Measurements from ENCODE around the gene RMRP.
A peak's percentile ranks its signal among the peaks of the same experiment; 100 is the strongest.

The RMRP gene

DNA sequence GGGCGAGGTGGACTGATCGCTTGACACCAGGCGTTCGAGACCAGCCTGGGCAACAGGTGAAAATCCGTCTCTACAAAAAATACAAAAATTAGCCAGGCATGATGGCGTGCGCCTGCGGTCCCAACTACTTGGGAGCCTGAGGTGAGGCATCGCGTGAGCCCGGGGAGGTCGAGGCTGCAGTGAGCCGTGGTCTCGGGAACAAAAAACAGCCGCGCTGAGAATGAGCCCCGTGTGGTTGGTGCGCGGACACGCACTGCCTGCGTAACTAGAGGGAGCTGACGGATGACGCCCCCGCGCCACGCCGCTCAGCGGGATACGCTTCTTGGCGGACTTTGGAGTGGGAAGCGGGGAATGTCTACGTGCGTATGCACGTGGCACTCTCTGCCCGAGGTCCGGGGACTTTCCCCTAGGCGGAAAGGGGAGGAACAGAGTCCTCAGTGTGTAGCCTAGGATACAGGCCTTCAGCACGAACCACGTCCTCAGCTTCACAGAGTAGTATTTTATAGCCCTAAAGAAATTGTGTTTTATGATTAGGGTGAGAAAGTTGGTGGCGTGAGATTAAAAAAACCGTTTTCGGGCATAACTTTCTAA, at the start of gene RMRP:
Gene RMRP, minus strand, starts transcription at position 474 of the 591 bp plus-strand sequence.
- DNase-seq = peak; percentile 92 to 97

DNA sequence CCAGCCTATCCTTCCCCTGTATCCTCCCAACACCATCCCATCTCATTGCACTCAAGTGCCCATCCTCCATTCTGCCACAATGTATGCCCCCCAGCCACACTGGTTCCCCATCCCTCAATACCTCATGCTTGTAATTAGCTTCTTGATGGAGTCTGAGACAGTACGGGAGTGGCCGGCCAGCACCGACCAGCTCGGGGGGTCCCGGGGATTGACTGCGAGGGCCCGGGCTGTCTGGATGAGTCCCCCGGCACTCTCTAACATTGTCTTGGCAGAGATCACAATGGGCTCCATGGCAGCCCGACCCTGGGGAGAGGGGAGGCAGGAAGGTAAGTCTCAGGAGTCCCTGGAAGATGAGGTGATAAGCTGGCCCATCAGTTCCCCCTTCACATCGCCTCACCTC, 49.1 kb upstream of the RMRP start:
- no peak for DNase-seq

DNA sequence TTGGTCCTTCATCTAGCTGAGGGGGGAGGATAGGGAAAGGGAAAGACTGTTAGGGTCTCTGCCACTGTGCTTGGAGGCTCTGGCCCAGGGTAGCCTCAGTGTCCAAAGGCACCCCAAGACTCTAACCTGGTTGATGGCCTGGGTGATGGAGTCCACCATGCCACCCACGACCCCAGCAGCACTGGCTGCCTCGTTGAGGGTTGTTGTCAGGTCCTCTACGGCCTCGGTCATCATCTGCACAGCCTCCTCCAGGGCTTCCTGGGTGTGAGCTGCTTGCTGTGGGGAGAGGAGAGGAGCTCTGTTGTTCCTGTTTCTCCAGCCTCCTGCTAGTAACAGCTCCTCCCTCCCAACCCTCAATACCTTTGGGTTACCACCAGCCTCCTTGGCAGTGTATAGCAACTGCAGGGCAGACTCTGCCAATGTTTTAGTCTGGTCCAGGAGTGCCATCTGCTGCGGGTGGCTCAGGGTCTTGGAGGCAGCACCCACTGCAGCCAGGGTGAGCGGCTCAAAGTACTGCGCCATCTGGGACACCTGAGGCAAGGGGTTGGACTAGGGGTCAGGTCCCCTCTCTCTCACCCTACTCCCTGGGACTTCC, 48.1 kb upstream of the RMRP start:
- no peak for DNase-seq

DNA sequence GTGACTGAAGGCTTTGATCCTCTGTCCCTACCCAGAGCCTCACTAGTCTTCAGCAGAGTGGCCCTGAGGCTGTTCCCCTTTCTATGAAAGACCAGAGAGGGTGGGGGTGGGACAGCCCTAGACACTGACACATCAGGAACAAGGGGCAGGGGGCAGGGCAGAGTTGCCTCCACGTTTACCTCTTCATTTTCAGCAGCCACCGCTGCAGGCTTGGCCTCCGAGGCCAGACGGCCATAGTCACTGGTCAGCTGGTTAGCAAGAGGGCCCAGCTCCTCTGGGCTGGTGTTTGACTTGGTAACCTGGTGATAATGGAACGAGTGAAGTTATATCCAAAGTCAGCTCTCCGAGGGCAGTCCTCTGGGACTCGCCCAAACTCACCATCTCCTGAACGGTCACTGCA, 47.6 kb upstream of the RMRP start:
- no peak for DNase-seq

DNA sequence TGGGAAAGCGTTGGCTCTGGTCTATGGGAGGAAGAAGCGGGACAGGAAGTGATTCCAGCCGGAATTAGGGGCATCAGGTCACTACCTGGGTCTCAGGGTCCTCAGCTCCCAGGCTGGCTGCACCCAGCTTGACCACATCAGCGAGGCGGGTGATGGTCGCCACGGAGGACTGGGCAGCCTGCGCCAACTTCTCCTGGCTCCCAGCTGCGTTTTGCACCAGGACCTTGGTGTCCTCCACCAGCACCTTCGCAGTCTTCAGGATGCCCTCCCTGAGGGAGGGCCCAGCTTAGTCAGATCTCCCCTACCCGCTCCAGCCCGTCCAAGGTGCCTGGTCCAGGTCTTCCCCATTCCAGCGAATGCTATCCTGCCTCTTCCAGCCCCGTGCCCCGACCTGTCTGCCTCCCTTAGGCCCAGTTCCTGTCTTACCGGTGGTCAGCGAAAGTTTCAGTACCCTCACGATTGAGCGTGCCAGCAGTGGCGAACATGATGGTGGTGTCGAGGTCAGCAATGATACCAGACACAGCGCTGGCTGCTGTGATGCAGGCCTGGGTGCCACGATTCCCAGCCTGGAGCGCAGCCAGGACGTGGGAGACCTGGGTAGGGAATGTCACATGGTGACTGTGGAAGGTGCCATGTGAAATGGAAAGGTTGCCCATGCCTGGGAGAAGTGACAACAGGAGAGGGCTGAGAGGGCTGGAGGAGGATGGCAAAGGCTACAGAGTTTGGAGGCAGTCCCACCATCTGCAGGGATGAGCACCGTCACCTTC, 46.3 kb upstream of the RMRP start:
- DNase-seq = no peak

DNA sequence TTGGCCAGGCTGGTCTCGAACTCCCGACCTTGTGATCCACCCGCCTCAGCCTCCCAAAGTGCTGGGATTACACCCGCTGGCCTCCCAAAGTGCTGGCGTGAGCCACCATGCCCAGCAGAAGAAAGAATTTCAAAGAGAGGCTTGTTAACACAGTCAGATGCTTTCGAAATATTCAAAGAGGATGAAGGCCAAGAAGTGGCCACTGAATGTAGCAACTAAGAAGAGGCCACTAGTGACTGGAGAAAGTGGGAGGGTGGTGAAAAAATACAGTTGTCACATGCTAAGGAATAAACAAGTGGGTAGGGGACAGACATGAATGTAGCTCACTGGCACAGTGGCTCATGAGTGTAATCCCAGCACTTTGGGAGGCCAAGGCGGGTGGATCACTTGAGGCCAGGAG, 44.9 kb upstream of the RMRP start:
- DNase-seq = no peak

DNA sequence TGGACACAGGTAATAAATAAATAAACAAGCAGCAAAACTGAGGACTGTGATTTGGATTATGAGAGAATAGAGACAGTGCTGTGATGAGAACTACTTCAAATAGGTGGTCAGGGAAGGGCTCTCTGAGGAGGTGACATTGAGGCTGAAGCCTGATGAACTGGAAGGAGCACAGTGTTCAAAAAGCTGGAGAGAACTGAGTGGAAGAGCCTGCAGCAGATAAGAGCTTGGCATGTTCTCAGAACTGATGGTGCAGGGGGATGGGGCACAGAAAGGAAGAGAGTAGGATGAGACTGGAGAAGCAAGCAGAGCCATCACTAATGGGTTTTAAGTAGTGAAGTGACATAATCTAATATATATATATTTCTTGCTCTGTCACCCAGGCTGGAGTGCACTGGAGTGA, 43.1 kb upstream of the RMRP start:
- DNase-seq = no peak

DNA sequence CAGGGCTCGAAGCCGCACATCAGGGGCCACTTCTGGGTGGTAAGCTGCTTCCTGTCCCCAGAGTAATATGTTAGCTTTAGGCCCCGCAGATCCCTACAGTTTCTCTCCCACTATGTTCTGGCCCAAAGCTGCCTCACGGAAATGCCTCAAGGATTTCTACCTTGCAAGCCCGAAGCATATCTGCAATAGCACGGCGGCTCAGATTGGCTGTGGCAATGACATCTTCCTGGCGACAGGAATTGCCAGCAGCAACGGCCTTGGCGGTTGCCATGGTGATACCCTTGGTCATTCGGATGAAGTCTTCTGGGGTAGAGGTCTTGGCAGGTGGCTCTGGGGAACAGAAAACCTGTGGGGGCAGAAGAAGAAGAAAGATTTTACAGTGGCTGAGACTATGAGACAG, 42.2 kb upstream of the RMRP start:
- DNase-seq = no peak

DNA sequence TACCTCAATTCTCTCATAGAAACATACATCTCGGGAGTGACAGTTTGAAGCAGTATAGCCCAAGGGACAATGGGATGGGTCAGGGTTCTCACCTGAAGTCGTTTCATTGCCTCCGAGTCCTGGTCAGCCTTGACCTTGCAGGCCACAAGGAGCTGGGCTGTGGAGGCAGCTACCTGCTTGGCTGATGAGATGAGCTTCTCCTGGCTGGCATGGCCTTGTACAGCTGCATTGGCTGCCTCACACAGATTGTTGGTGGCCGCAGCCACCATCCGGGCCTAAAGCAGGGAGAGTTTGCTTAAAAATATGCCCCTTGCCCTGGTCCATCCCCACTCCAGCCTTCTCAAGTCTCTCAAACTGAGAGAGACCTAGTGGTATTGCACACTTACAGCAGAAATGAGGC, 40.4 kb upstream of the RMRP start:
- no peak for DNase-seq

DNA sequence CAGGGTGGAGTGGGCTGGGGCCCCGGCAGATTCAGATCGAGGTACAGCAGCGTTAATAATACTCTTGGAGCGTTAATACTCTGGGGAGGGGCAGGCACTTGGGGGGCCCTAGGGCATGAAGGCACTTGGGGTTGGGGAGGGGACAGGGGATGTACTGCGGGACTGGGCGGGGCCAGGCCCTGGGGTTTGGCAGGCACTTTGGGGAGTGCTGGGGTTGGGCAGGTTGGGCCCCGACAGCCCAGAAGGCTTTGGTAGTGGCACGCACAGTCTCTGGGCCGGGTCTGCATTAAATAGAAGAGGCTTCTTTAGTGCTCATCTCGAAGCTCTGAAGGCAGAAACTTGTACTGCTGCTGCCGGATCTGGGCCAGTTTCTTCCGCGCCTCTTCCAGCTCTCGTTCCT, 39.7 kb upstream of the RMRP start:
- no peak for DNase-seq

DNA sequence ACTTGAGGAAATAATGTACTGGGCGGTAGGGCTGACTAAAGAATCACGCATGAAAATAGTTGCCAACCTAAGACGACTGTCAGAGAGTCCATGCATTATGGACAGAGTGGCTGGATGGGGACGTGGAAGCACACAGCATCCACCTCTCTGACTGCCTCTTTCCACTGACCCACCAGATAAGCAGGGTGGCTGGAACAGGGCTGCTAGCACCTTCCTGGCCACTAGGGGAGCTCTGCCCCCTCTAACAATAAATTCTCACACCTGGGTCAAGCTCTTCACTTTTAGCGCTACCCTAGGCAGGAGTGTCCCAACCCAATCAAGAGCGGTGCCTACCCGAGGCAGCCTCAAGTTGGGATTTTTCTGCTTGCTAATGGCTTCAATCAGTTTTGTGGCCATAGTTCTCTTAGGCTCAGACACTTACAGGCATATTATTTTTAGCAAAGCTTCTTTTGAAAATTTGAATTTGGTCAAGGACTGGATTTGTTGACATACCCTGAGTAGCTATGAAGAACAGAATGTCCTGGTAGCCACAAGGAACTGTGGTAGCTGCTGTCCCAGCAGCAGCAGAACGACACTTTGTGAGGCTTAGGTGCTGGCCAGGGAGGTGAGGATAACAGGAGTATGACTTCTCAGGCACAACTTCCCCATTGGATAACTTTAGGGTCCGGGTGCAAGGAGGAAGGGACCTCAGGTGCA, 38.8 kb upstream of the RMRP start:
- DNase-seq = peak; percentile 42 to 50

DNA sequence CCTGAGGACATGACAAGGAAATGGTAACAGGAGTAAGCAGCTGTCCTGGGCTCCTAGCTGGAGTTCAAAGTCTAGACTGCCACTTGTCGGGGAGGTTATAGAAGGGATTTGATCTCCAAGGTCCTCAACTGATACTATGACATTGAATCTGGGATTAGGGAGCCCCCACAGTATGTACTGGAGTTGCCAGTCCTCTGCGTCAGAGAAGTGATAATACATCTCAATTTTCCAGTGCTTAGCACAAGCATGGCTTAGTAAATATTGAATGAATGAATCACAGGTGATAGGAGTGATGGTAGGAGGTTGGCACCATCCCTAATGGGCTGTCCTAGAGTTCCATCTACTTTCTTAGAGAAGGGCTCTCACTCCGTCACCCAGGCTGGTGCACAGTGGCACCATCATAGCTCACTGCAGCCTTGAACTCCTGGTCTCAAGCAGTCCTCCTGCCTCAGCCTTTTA, 38.2 kb upstream of the RMRP start:
- DNase-seq = no peak

DNA sequence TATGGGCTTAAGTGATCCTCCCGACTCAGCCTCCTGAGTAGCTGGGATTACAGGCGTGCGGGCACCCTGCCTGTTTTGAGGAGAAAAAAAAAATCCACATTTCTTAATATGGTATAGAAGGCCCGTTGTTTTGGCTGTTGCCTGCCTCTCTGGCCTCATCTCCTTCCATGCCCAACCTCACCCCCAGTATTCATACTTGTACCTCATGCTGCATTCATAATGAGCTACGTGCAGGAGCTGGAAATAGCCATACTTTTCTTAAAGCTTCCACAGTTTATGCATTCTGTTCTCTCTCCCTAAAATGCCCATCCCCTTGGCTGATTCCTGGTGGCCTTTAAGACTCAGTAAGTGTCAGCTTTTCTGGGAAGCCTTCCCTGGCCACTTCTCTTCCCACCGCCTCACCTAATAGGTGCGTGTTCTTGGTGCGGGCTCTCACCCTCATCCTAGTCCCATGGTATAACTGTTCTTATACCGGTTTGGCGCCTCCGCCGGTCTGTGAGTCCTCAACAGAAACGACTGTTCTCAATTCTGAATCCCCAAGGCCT, 34.0 kb upstream of the RMRP start:
- DNase-seq = no peak

DNA sequence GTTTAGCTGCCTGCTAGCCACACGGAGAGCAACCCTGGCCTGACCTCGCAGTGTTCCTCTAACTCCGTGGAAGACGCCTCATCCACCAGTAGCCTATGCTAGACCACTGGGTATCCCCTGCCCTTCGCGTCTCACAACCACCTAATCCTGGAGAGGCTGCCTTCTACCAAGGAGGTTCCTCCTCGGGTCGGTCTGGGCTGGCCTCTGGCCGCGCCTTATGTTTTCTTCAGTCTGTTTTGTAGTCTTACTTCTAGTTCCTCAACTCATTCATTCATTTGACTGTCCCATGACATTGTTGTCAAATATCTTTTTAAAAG, 33.5 kb upstream of the RMRP start:
- DNase-seq = no peak

DNA sequence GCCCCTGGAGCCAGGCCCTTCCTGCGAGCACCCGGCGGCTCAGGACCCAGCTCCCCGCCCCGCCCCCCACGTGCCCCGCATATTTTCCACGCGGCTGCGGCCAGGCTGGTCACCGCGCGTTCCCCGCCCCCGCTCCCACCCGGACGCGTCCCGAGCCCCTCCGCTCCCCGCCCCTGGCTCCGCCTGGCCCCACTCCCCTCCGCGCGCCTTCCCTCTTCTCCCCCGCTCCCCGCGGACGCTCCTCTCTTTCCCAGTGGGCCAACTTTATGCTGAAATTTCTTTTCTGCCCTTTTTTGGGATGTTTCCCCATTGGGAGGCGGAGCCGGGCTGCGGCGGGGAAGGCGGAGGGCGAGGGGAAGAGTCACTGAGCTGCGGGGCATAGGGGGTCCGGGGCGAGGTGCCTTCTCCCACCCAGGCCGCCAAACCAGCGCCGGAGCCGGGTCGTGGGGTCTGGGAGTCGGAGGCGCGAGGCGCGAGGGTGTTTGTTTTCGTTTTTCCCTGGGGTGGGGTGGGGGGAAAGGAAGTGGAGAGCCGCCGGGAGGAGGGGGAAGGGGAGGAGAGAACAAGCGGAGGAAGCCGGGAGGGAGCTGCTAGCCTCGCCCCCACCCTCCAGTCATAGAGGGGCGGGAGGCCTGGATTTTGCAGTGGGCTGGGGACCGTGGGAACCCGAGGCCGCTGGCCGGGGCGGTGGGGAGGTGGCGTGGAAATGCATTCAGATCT, 33.0 kb upstream of the RMRP start:
- peak; percentile 23 to 41 for DNase-seq

DNA sequence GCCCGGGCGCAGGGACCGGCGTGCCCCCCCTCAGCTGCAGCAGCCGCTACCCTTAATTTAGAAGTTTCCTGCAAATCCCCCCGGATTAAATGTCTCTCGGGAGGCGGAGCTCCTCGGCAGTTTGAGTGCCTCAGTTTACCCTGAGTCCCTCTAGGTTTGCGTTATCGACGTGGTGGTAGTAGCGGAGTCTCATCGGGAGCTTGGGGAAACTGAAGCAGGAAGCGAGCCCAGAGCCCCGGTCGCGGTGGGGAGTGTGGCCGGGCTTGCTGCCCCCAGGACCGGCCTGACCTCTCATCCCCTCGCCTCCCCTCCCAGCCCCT, 32.4 kb upstream of the RMRP start:
- no peak for DNase-seq

DNA sequence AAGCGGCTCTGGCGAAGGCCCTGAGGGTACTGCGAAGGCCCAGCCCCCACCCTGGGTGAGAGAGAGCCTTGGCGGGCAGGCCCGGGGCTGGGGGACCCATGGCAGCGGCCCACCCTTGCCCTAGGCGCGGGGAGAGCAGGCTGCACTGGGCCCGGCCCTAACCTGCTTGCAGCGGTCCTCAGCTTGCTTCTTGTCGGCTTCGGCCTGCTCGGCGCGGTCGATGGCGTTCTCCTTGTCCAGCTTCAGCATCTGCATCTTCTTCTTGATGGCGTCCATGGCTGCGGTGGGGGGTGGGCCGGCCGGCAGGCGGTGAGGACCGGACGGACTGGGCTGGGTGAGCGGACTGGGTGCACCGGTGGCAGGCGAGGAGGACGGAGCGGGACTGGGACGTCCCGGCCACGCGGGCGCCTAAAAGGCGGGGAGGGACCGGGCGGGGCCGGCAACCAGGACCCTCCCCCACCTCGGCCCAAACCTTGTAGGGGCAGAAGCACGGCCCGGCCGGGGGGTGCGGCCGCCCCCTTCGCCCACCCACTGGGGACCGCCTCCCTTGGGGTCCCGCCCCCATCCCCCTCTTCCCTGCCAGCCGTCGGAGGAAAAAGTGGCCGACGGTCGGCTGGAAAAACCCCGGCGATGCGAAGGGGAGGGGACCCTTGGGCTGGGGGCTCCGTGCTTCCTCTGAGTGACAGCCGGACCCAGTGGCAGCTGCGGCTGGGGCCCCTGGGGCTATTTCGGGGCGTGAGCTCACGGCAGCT, 31.9 kb upstream of the RMRP start, which contains the start of gene TPM2:
Gene TPM2, minus strand, starts transcription at position 384 of the 752 bp plus-strand sequence. Its CDS starts 108 bp downstream, at position 276.
- no peak for DNase-seq

DNA sequence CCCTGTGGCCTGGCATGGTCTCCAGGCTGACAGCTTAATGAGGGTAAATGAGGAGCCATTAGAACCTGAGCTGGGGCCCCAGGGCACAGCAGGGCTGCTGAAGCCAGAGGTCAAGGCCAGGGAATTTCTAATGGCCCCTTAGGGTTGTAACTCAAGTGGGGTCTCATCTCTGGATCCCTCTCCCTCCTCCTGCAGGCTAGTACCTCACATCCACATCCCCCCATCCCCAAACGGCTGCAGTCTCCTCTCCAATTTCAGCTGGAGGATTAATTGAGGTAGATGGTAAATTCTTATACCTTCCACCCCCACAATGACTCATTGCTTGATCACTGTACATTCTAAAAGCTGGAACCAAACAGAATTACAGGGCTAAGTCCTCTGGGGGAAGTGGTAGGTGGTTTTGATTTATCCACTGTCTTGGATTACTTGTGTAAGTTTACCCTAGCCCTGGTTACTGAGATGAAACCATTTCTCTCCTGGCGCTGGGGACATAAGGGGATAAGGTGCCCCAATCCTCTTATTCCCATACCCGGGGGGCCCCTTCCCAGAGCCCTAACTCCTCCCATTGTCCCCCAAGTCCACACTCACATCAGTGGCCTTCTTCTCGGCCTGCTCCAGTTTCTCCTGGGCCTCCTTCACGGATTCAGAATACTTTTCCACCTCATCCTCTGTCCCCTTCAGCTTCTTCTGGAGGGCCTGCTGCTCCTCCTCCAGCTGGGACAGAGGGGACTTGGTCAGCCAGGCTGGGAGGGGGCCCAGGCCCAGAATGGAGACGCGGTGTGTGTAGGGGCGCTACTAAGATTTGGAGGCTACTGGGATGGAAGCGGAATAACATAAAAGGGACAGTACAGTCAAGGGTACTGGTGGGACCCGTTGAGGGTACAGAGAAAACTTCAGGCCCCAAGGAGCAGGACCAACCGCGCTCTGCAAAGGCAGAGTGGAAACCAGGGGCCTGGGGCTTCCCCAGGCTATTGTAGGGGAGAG, 31.0 kb upstream of the RMRP start:
- DNase-seq = no peak

DNA sequence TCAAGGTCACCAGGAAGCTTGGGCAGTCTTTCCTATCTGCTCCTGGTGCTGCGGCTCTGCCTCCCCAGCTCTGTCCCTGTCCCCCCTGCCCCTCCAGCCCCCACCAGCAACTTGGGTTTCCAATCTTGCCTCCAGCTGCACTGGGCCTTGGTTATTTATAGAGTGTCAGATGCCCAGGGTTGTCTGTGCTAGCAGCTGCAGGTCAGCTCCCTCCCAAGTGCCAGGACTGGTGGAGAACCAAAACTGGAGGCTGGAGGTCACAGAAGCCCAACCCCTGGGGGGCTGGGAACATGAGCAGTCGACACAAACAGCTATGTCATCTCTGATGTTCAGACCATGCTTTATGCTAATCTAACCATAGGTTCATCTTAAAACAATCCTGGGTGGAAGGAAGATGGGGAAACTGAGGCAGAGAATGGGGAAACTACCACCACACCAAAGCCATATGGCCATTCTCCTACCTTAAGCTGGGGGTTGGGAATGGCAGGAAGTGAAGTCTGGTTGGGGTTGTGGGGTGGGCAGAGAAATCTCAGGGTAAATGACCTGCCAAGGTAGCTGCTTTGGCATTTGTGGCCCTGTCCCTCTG, 30.2 kb upstream of the RMRP start:
- DNase-seq = no peak

DNA sequence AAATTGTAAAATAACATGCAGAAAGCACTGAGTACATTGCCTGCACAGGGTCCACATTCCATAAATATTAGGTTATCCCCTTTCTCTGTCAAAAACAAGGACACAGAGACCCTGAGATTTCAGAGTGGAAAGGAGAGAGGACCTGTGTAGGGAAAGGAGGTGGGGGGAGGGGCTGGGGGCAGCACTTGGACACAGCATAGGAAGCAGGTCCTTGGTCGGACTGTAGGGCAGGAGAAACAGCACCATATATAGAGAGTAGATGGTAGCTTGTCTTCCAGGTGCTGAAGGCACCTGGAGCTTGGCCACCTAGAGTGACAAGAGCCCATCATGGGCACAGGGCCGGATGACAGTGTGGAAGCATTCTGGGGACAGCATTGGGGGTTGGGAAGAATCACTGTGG, 29.5 kb upstream of the RMRP start:
- DNase-seq = no peak
